Ishikawa (cell line): ENCODE results near the gene PDHA1.

ENCODE experiments used
- CEBPB ChIP-seq: IDR thresholded peaks from 2 replicates; pipeline ENCODE4 v1.6.1; 2012
- CREB1 ChIP-seq: IDR thresholded peaks from 2 replicates; pipeline ENCODE4 v1.6.1; 2012; ENCODE audit warnings: low read depth
- EGR1 ChIP-seq: IDR thresholded peaks from 2 replicates; pipeline ENCODE4 v1.6.1; 2012
- EP300 ChIP-seq: IDR thresholded peaks from 2 replicates; pipeline ENCODE4 v1.6.1; 2012; ENCODE audit warnings: borderline replicate concordance
- MAX ChIP-seq: IDR thresholded peaks from 2 replicates; pipeline ENCODE4 v1.6.1; 2012
- NFIC ChIP-seq: IDR thresholded peaks from 2 replicates; pipeline ENCODE4 v1.6.1; 2012
- RAD21 ChIP-seq: IDR thresholded peaks from 2 replicates; pipeline ENCODE4 v1.6.1; 2012; ENCODE audit warnings: low read depth
- REST ChIP-seq: IDR thresholded peaks from 2 replicates; pipeline ENCODE4 v1.6.1; 2012; ENCODE audit warnings: low read depth, mild to moderate bottlenecking

GRCh38 chrX:19377799-19378198, 34.1 kb downstream of the PDHA1 start:
- TF ChIP-seq CEBPB: no peak
- no peak for TF ChIP-seq RAD21
- TF ChIP-seq REST: no peak
- no peak for TF ChIP-seq EP300
- no peak for TF ChIP-seq MAX
- no peak for TF ChIP-seq CREB1
- TF ChIP-seq NFIC: no peak
- TF ChIP-seq EGR1: no peak
